Measurements from ENCODE around the gene DECR2.

DNA sequence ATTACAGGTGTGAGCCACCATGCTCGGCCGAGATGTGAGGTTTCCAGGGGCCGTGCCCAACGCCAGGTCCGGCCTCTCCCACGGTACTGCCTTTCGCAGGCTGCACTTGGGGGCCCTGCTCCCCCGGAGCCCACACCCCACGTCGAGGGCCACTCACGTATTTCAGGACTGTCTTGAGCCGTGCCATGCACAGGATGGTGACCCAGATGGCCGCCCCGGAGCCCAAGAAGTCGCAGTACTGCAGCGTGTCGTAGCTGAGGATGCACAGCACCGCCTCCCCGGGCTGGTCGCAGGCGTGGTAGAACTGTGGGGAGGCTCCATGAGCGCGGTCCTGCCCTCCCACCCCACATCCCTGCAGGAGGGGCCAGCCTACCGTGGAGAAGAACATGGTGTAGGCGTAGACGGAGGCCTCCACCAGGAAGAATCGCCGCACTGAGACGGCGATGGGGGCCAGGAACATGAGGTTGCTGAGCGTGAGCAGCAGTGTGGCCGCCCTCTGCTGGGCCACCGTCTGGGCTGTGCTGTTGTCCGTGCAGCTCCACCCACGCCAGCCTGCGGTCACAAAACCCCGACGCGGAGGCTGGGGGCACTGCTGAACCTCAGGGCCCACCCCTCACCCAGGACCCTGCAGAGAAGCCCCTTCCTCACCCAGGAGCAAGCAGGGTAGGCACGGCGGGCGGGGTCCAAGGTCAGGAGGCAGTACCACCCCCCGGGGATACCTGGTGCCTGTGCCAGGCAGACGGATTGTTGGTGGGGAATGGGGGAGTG, 27.7 kb upstream of the DECR2 start:
- TF ChIP-seq, protein P1, sequence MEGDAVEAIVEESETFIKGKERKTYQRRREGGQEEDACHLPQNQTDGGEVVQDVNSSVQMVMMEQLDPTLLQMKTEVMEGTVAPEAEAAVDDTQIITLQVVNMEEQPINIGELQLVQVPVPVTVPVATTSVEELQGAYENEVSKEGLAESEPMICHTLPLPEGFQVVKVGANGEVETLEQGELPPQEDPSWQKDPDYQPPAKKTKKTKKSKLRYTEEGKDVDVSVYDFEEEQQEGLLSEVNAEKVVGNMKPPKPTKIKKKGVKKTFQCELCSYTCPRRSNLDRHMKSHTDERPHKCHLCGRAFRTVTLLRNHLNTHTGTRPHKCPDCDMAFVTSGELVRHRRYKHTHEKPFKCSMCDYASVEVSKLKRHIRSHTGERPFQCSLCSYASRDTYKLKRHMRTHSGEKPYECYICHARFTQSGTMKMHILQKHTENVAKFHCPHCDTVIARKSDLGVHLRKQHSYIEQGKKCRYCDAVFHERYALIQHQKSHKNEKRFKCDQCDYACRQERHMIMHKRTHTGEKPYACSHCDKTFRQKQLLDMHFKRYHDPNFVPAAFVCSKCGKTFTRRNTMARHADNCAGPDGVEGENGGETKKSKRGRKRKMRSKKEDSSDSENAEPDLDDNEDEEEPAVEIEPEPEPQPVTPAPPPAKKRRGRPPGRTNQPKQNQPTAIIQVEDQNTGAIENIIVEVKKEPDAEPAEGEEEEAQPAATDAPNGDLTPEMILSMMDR (IDR thresholded peaks at IDR 0.05; ENCODE audit: borderline replicate concordance, extremely low read depth, low read length, poor library complexity, severe bottlenecking): no peak
- TF ChIP-seq EZH2 (IDR thresholded peaks at IDR 0.05; ENCODE audit: borderline replicate concordance, low read depth, low read length, severe bottlenecking): no peak
